H9 (cell line): Measurements from ENCODE around the gene FDX1. TPM values are rescaled to one million over a fixed set of nuclear protein-coding genes. Genes with fewer than 3 reads are reported as not detected.

Experiments used
- DNase-seq: peaks from one replicate; pipeline ENCODE4 v3.0.0-alpha.2; 2017
- H2AFZ ChIP-seq: one replicate; pipeline ENCODE4 v1.6.1; 2013; ENCODE audit warnings: mild to moderate bottlenecking, low read length, control low read depth, moderate library complexity
- H2AK5ac ChIP-seq: 2 replicates; pipeline ENCODE4 v1.6.1; 2013; ENCODE audit warnings: low read length, control low read depth, mixed read lengths; ENCODE audit not compliant: insufficient read length
- H2BK120ac ChIP-seq: one replicate; pipeline ENCODE4 v1.6.1; 2013; ENCODE audit warnings: low read depth, mild to moderate bottlenecking, low read length, control low read depth, inconsistent platforms; ENCODE audit not compliant: poor library complexity, severe bottlenecking
- H2BK12ac ChIP-seq: 2 replicates; pipeline ENCODE4 v1.6.1; 2013; ENCODE audit warnings: low read length, control low read depth, mixed read lengths, low read depth; ENCODE audit not compliant: insufficient read length
- H2BK15ac ChIP-seq: 2 replicates; pipeline ENCODE4 v1.6.1; 2013; ENCODE audit warnings: low read depth, low read length, control low read depth
- H2BK20ac ChIP-seq: one replicate; pipeline ENCODE4 v1.6.1; 2013; ENCODE audit warnings: low read depth, mild to moderate bottlenecking, low read length, control low read depth, inconsistent platforms; ENCODE audit not compliant: poor library complexity, severe bottlenecking
- H2BK5ac ChIP-seq: 2 replicates; pipeline ENCODE4 v1.6.1; 2013; ENCODE audit warnings: low read length, control low read depth, mixed read lengths; ENCODE audit not compliant: insufficient read length
- H3K14ac ChIP-seq: 2 replicates; pipeline ENCODE4 v1.6.1; 2013; ENCODE audit warnings: low read length, control low read depth; ENCODE audit not compliant: insufficient read depth
- H3K18ac ChIP-seq: 2 replicates; pipeline ENCODE4 v1.6.1; 2013; ENCODE audit warnings: low read depth, mild to moderate bottlenecking, mixed read lengths, low read length, control low read depth; ENCODE audit not compliant: insufficient read length
- H3K23ac ChIP-seq: 2 replicates; pipeline ENCODE4 v1.6.1; 2013; ENCODE audit warnings: low read length, control low read depth, mixed read lengths, low read depth; ENCODE audit not compliant: insufficient read length
- H3K23me2 ChIP-seq: 2 replicates; pipeline ENCODE4 v1.6.1; 2013; ENCODE audit warnings: low read depth, mild to moderate bottlenecking, mixed read lengths, low read length, control low read depth; ENCODE audit not compliant: insufficient read length, poor library complexity, severe bottlenecking
- H3K27ac ChIP-seq: 2 replicates; pipeline ENCODE4 v1.5.1; 2013; ENCODE audit warnings: low read length, control low read depth, mixed read lengths, low read depth; ENCODE audit not compliant: insufficient read length
- H3K27me3 ChIP-seq: 2 replicates; pipeline ENCODE4 v1.6.1; 2013; ENCODE audit warnings: low read length, control low read depth, inconsistent platforms; ENCODE audit not compliant: insufficient read depth
- H3K4ac ChIP-seq: 2 replicates; pipeline ENCODE4 v1.6.1; 2013; ENCODE audit warnings: low read depth, mild to moderate bottlenecking, control low read depth, inconsistent platforms, low read length, moderate library complexity
- H3K4me1 ChIP-seq: 2 replicates; pipeline ENCODE4 v1.6.1; 2013; ENCODE audit warnings: low read length, control low read depth, inconsistent platforms; ENCODE audit not compliant: insufficient read depth
- H3K4me2 ChIP-seq: 2 replicates; pipeline ENCODE4 v1.6.1; 2013; ENCODE audit warnings: low read length, control low read depth, mixed read lengths; ENCODE audit not compliant: insufficient read length, insufficient read depth
- H3K56ac ChIP-seq: 2 replicates; pipeline ENCODE4 v1.6.1; 2013; ENCODE audit warnings: low read depth, mild to moderate bottlenecking, mixed read lengths, low read length, control low read depth; ENCODE audit not compliant: insufficient read length
- H3K79me1 ChIP-seq: 2 replicates; pipeline ENCODE4 v1.6.1; 2013; ENCODE audit warnings: low read depth, mild to moderate bottlenecking, moderate library complexity, low read length, control low read depth, inconsistent platforms; ENCODE audit not compliant: insufficient read depth, poor library complexity, severe bottlenecking
- H3K79me2 ChIP-seq: 2 replicates; pipeline ENCODE4 v1.6.1; 2013; ENCODE audit warnings: low read length, control low read depth, inconsistent platforms; ENCODE audit not compliant: insufficient read depth
- H3K9ac ChIP-seq: 2 replicates; pipeline ENCODE4 v1.6.1; 2013; ENCODE audit warnings: low read length, control low read depth, mixed read lengths; ENCODE audit not compliant: insufficient read length; ENCODE audit errors: extremely low read depth
- H3K9me3 ChIP-seq: one replicate; pipeline ENCODE4 v1.6.1; 2013; ENCODE audit warnings: low read depth, low read length, inconsistent platforms; ENCODE audit not compliant: control insufficient read depth
- H3T11ph ChIP-seq: one replicate; pipeline ENCODE4 v1.6.1; 2013; ENCODE audit warnings: mild to moderate bottlenecking, low read length, control low read depth, inconsistent platforms
- H4K20me1 ChIP-seq: one replicate; pipeline ENCODE4 v1.6.1; 2013; ENCODE audit not compliant: control insufficient read depth, insufficient read length, insufficient read depth
- H4K5ac ChIP-seq: 2 replicates; pipeline ENCODE4 v1.6.1; 2013; ENCODE audit warnings: low read depth, mild to moderate bottlenecking, mixed read lengths, low read length, control low read depth; ENCODE audit not compliant: insufficient read length
- H4K8ac ChIP-seq: replicated peaks from 2 replicates; pipeline ENCODE4 v1.6.1; 2013; ENCODE audit warnings: low read length, control low read depth, mixed read lengths, low read depth; ENCODE audit not compliant: insufficient read length
- H4K91ac ChIP-seq: 2 replicates; pipeline ENCODE4 v1.6.1; 2013; ENCODE audit warnings: low read depth, mild to moderate bottlenecking, moderate library complexity, mixed read lengths, low read length, control low read depth; ENCODE audit not compliant: insufficient read length
- H3K27ac Mint-ChIP-seq, 3 experiments: 2 replicates in 2 of 3; 3 replicates in 1 of 3; pipeline ENCODE4 v1.8.0; 2020 to 2021; ENCODE audit warnings: mixed read lengths in 3 of 3, mild to moderate bottlenecking in 1 of 3, moderate library complexity in 1 of 3
- H3K27me3 Mint-ChIP-seq: 2 replicates; pipeline ENCODE4 v1.8.0; 2021; ENCODE audit warnings: low read depth, mild to moderate bottlenecking, moderate library complexity, mixed read lengths
- H3K36me3 Mint-ChIP-seq, 3 experiments: 2 replicates in 2 of 3; 3 replicates in 1 of 3; pipeline ENCODE4 v1.8.0; 2020 to 2021; ENCODE audit warnings: low read depth in 3 of 3, mixed read lengths in 3 of 3; ENCODE audit not compliant: insufficient read depth in 1 of 3
- H3K4me1 Mint-ChIP-seq, 2 experiments: 2 replicates each; pipeline ENCODE4 v1.8.0; 2020; ENCODE audit warnings: mixed read lengths in 2 of 2
- H3K4me3 Mint-ChIP-seq, 2 experiments: 2 replicates in 1 of 2; 3 replicates in 1 of 2; pipeline ENCODE4 v1.8.0; 2020 to 2021; ENCODE audit warnings: mild to moderate bottlenecking in 2 of 2, mixed read lengths in 2 of 2, moderate library complexity in 1 of 2
- H3K9me3 Mint-ChIP-seq, 2 experiments: 2 replicates in 1 of 2; 3 replicates in 1 of 2; pipeline ENCODE4 v1.8.0; 2020; ENCODE audit warnings: mild to moderate bottlenecking in 2 of 2, mixed read lengths in 2 of 2, moderate library complexity in 1 of 2
- WGBS: extraction: QIAGEN DNeasy Blood & Tissue Kit; methylation state at CpG from one replicate; pipeline ENCODE4 v1.1.7; 2013; ENCODE audit warnings: missing lambda C conversion rate, low lambda C conversion rate, mixed read lengths; ENCODE audit not compliant: insufficient read length; ENCODE audit errors: extremely low coverage; 5-methylcytosine and 5-hydroxymethylcytosine counted together
- total RNA-seq: library from RNA; stranded (reverse); gene quantifications from 2 replicates; pipeline ENCODE4 v1.2.1, GENCODE V29; 2021
- TF ChIP-seq, protein P1 (sequence below): fragments of 200-600 bp; sonication (generic); conservative IDR thresholded peaks from 3 replicates; pipeline ENCODE4 v1.8.0; 2021; ENCODE audit warnings: antibody characterized with exemption, mild to moderate bottlenecking

Gene FDX1
- total RNA-seq, 1 experiment from 2014 or later = 10.1 TPM

- no peak overlapping the region for H2AK5ac ChIP-seq
These were observed 4.8 kb upstream of the FDX1 start for GRCh38 chr11:110424775-110425444.

More at GRCh38 chr11:110424775-110425444, 4.8 kb upstream of the FDX1 start:
- no peak overlapping the region for H4K5ac ChIP-seq
- H3K56ac ChIP-seq = no peak overlapping the region
- TF ChIP-seq, protein P1, sequence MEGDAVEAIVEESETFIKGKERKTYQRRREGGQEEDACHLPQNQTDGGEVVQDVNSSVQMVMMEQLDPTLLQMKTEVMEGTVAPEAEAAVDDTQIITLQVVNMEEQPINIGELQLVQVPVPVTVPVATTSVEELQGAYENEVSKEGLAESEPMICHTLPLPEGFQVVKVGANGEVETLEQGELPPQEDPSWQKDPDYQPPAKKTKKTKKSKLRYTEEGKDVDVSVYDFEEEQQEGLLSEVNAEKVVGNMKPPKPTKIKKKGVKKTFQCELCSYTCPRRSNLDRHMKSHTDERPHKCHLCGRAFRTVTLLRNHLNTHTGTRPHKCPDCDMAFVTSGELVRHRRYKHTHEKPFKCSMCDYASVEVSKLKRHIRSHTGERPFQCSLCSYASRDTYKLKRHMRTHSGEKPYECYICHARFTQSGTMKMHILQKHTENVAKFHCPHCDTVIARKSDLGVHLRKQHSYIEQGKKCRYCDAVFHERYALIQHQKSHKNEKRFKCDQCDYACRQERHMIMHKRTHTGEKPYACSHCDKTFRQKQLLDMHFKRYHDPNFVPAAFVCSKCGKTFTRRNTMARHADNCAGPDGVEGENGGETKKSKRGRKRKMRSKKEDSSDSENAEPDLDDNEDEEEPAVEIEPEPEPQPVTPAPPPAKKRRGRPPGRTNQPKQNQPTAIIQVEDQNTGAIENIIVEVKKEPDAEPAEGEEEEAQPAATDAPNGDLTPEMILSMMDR = no peak
- H3K27me3 ChIP-seq = no peaks in the 10 kb centered on the region
- no peak overlapping the region for H3K27ac ChIP-seq
- Mint-ChIP-seq H3K27ac (no peak overlapping the region), H3K27me3 (peaks cover 4% of the 10 kb centered on the region), H3K36me3 (peaks cover 6 to 13% (median 9%) of the 10 kb centered on the region in 3 experiments; a peak in 5 of 7 replicates), H3K4me1 (peaks cover 6% of the 10 kb centered on the region in 2 experiments; a peak in 3 of 4 replicates), H3K9me3 (peaks cover 13 to 24% of the 10 kb centered on the region in 2 experiments), H3K4me3 (no peak overlapping the region)
- no peaks in the 10 kb centered on the region for H3K4me1 ChIP-seq
- WGBS = no CpG with 5 or more reads among the region's 3 CpGs
- H2BK20ac ChIP-seq = no peak overlapping the region
- no peak overlapping the region for H2BK5ac ChIP-seq
- no peaks in the 10 kb centered on the region for H3K23me2 ChIP-seq
- no peak overlapping the region for H2BK15ac ChIP-seq
- H2BK120ac ChIP-seq = no peak overlapping the region
- no peak overlapping the region for H3T11ph ChIP-seq
- no peaks in the 10 kb centered on the region for H4K20me1 ChIP-seq
- no peak overlapping the region for H4K91ac ChIP-seq
- H4K8ac ChIP-seq = no peak overlapping the region
- H2AFZ ChIP-seq = no peak overlapping the region
- no peak overlapping the region for H3K14ac ChIP-seq
- no peak overlapping the region for H3K23ac ChIP-seq
- H3K79me1 ChIP-seq = no peaks in the 10 kb centered on the region
- no peak for DNase-seq
- H3K9ac ChIP-seq = no peak overlapping the region
- no peaks in the 10 kb centered on the region for H3K9me3 ChIP-seq
- no peaks in the 10 kb centered on the region for H3K79me2 ChIP-seq
- no peak overlapping the region for H2BK12ac ChIP-seq
- no peak overlapping the region for H3K4me2 ChIP-seq
- H3K4ac ChIP-seq = no peak overlapping the region
- H3K18ac ChIP-seq = no peak overlapping the region
